NCI-H1105 (cell line): ENCODE measurements around the gene EDN2.

Experiments used
- DNase-seq: peaks from one replicate; lab custom pipeline; 2025; lab: John Stamatoyannopoulos, UW

The EDN2 gene

GRCh38 chr1:41464885-41465284 lies 19.6 kb downstream of the EDN2 start:
- DNase-seq, result peak; percentile 52

GRCh38 chr1:41463516-41463915 lies 21.0 kb downstream of the EDN2 start:
- no peak for DNase-seq

GRCh38 chr1:41462680-41463004 lies 21.8 kb downstream of the EDN2 start:
- no peak for DNase-seq

GRCh38 chr1:41461790-41462679 lies 22.4 kb downstream of the EDN2 start:
- DNase-seq, result peak; percentile 15

- no peak for DNase-seq
These were observed 27.5 kb downstream of the EDN2 start for GRCh38 chr1:41456847-41457540.

GRCh38 chr1:41455479-41456332 lies 28.8 kb downstream of the EDN2 start:
- no peak for DNase-seq

- no peak for DNase-seq
These were observed 30.1 kb downstream of the EDN2 start for GRCh38 chr1:41454406-41454805.

GRCh38 chr1:41452704-41453290 lies 31.7 kb downstream of the EDN2 start:
- DNase-seq, result no peak

GRCh38 chr1:41450747-41451285 lies 33.7 kb downstream of the EDN2 start:
- DNase-seq, result no peak

- DNase-seq, result no peak
These were observed 35.1 kb downstream of the EDN2 start for GRCh38 chr1:41449326-41449921.

GRCh38 chr1:41448821-41449220 lies 35.7 kb downstream of the EDN2 start:
- peak; percentile 14 for DNase-seq

GRCh38 chr1:41447995-41448770 lies 36.3 kb downstream of the EDN2 start:
- no peak for DNase-seq

- DNase-seq, result no peak
These were observed 37.5 kb downstream of the EDN2 start for GRCh38 chr1:41446851-41447610.

GRCh38 chr1:41444785-41445184 lies 39.7 kb downstream of the EDN2 start:
- DNase-seq, result no peak

GRCh38 chr1:41444246-41444645 lies 40.2 kb downstream of the EDN2 start:
- no peak for DNase-seq

- no peak for DNase-seq
These were observed 41.7 kb downstream of the EDN2 start for GRCh38 chr1:41442697-41443251.

GRCh38 chr1:41440321-41441085 lies 44.0 kb downstream of the EDN2 start:
- no peak for DNase-seq

GRCh38 chr1:41439234-41439633 lies 45.2 kb downstream of the EDN2 start:
- DNase-seq, result peak; percentile 35

GRCh38 chr1:41438711-41439110 lies 45.8 kb downstream of the EDN2 start:
- no peak for DNase-seq
